H9 (cell line): ENCODE data around the gene CHPF2. TPM values are rescaled to one million over a fixed set of nuclear protein-coding genes. Genes with fewer than 3 reads are reported as not detected.

Source experiments
- DNase-seq: peaks from one replicate; pipeline ENCODE4 v3.0.0-alpha.2; 2017
- H2AFZ ChIP-seq: one replicate; pipeline ENCODE4 v1.6.1; 2013; ENCODE audit warnings: mild to moderate bottlenecking, low read length, control low read depth, moderate library complexity
- H2AK5ac ChIP-seq: 2 replicates; pipeline ENCODE4 v1.6.1; 2013; ENCODE audit warnings: low read length, control low read depth, mixed read lengths; ENCODE audit not compliant: insufficient read length
- H2BK120ac ChIP-seq: one replicate; pipeline ENCODE4 v1.6.1; 2013; ENCODE audit warnings: low read depth, mild to moderate bottlenecking, low read length, control low read depth, inconsistent platforms; ENCODE audit not compliant: poor library complexity, severe bottlenecking
- H2BK12ac ChIP-seq: 2 replicates; pipeline ENCODE4 v1.6.1; 2013; ENCODE audit warnings: low read length, control low read depth, mixed read lengths, low read depth; ENCODE audit not compliant: insufficient read length
- H2BK15ac ChIP-seq: 2 replicates; pipeline ENCODE4 v1.6.1; 2013; ENCODE audit warnings: low read depth, low read length, control low read depth
- H2BK20ac ChIP-seq: one replicate; pipeline ENCODE4 v1.6.1; 2013; ENCODE audit warnings: low read depth, mild to moderate bottlenecking, low read length, control low read depth, inconsistent platforms; ENCODE audit not compliant: poor library complexity, severe bottlenecking
- H2BK5ac ChIP-seq: 2 replicates; pipeline ENCODE4 v1.6.1; 2013; ENCODE audit warnings: low read length, control low read depth, mixed read lengths; ENCODE audit not compliant: insufficient read length
- H3K14ac ChIP-seq: 2 replicates; pipeline ENCODE4 v1.6.1; 2013; ENCODE audit warnings: low read length, control low read depth; ENCODE audit not compliant: insufficient read depth
- H3K18ac ChIP-seq: 2 replicates; pipeline ENCODE4 v1.6.1; 2013; ENCODE audit warnings: low read depth, mild to moderate bottlenecking, mixed read lengths, low read length, control low read depth; ENCODE audit not compliant: insufficient read length
- H3K23ac ChIP-seq: 2 replicates; pipeline ENCODE4 v1.6.1; 2013; ENCODE audit warnings: low read length, control low read depth, mixed read lengths, low read depth; ENCODE audit not compliant: insufficient read length
- H3K23me2 ChIP-seq: 2 replicates; pipeline ENCODE4 v1.6.1; 2013; ENCODE audit warnings: low read depth, mild to moderate bottlenecking, mixed read lengths, low read length, control low read depth; ENCODE audit not compliant: insufficient read length, poor library complexity, severe bottlenecking
- H3K27ac ChIP-seq: 2 replicates; pipeline ENCODE4 v1.5.1; 2013; ENCODE audit warnings: low read length, control low read depth, mixed read lengths, low read depth; ENCODE audit not compliant: insufficient read length
- H3K27me3 ChIP-seq: 2 replicates; pipeline ENCODE4 v1.6.1; 2013; ENCODE audit warnings: low read length, control low read depth, inconsistent platforms; ENCODE audit not compliant: insufficient read depth
- H3K4ac ChIP-seq: 2 replicates; pipeline ENCODE4 v1.6.1; 2013; ENCODE audit warnings: low read depth, mild to moderate bottlenecking, control low read depth, inconsistent platforms, low read length, moderate library complexity
- H3K4me1 ChIP-seq: 2 replicates; pipeline ENCODE4 v1.6.1; 2013; ENCODE audit warnings: low read length, control low read depth, inconsistent platforms; ENCODE audit not compliant: insufficient read depth
- H3K4me2 ChIP-seq: 2 replicates; pipeline ENCODE4 v1.6.1; 2013; ENCODE audit warnings: low read length, control low read depth, mixed read lengths; ENCODE audit not compliant: insufficient read length, insufficient read depth
- H3K56ac ChIP-seq: 2 replicates; pipeline ENCODE4 v1.6.1; 2013; ENCODE audit warnings: low read depth, mild to moderate bottlenecking, mixed read lengths, low read length, control low read depth; ENCODE audit not compliant: insufficient read length
- H3K79me1 ChIP-seq: 2 replicates; pipeline ENCODE4 v1.6.1; 2013; ENCODE audit warnings: low read depth, mild to moderate bottlenecking, moderate library complexity, low read length, control low read depth, inconsistent platforms; ENCODE audit not compliant: insufficient read depth, poor library complexity, severe bottlenecking
- H3K79me2 ChIP-seq: 2 replicates; pipeline ENCODE4 v1.6.1; 2013; ENCODE audit warnings: low read length, control low read depth, inconsistent platforms; ENCODE audit not compliant: insufficient read depth
- H3K9ac ChIP-seq: 2 replicates; pipeline ENCODE4 v1.6.1; 2013; ENCODE audit warnings: low read length, control low read depth, mixed read lengths; ENCODE audit not compliant: insufficient read length; ENCODE audit errors: extremely low read depth
- H3K9me3 ChIP-seq: one replicate; pipeline ENCODE4 v1.6.1; 2013; ENCODE audit warnings: low read depth, low read length, inconsistent platforms; ENCODE audit not compliant: control insufficient read depth
- H3T11ph ChIP-seq: one replicate; pipeline ENCODE4 v1.6.1; 2013; ENCODE audit warnings: mild to moderate bottlenecking, low read length, control low read depth, inconsistent platforms
- H4K20me1 ChIP-seq: one replicate; pipeline ENCODE4 v1.6.1; 2013; ENCODE audit not compliant: control insufficient read depth, insufficient read length, insufficient read depth
- H4K5ac ChIP-seq: 2 replicates; pipeline ENCODE4 v1.6.1; 2013; ENCODE audit warnings: low read depth, mild to moderate bottlenecking, mixed read lengths, low read length, control low read depth; ENCODE audit not compliant: insufficient read length
- H4K8ac ChIP-seq: replicated peaks from 2 replicates; pipeline ENCODE4 v1.6.1; 2013; ENCODE audit warnings: low read length, control low read depth, mixed read lengths, low read depth; ENCODE audit not compliant: insufficient read length
- H4K91ac ChIP-seq: 2 replicates; pipeline ENCODE4 v1.6.1; 2013; ENCODE audit warnings: low read depth, mild to moderate bottlenecking, moderate library complexity, mixed read lengths, low read length, control low read depth; ENCODE audit not compliant: insufficient read length
- H3K27ac Mint-ChIP-seq, 3 experiments: 2 replicates in 2 of 3; 3 replicates in 1 of 3; pipeline ENCODE4 v1.8.0; 2020 to 2021; ENCODE audit warnings: mixed read lengths in 3 of 3, mild to moderate bottlenecking in 1 of 3, moderate library complexity in 1 of 3
- H3K27me3 Mint-ChIP-seq: 2 replicates; pipeline ENCODE4 v1.8.0; 2021; ENCODE audit warnings: low read depth, mild to moderate bottlenecking, moderate library complexity, mixed read lengths
- H3K36me3 Mint-ChIP-seq, 3 experiments: 2 replicates in 2 of 3; 3 replicates in 1 of 3; pipeline ENCODE4 v1.8.0; 2020 to 2021; ENCODE audit warnings: low read depth in 3 of 3, mixed read lengths in 3 of 3; ENCODE audit not compliant: insufficient read depth in 1 of 3
- H3K4me1 Mint-ChIP-seq, 2 experiments: 2 replicates each; pipeline ENCODE4 v1.8.0; 2020; ENCODE audit warnings: mixed read lengths in 2 of 2
- H3K4me3 Mint-ChIP-seq, 2 experiments: 2 replicates in 1 of 2; 3 replicates in 1 of 2; pipeline ENCODE4 v1.8.0; 2020 to 2021; ENCODE audit warnings: mild to moderate bottlenecking in 2 of 2, mixed read lengths in 2 of 2, moderate library complexity in 1 of 2
- H3K9me3 Mint-ChIP-seq, 2 experiments: 2 replicates in 1 of 2; 3 replicates in 1 of 2; pipeline ENCODE4 v1.8.0; 2020; ENCODE audit warnings: mild to moderate bottlenecking in 2 of 2, mixed read lengths in 2 of 2, moderate library complexity in 1 of 2
- WGBS: extraction: QIAGEN DNeasy Blood & Tissue Kit; methylation state at CpG from one replicate; pipeline ENCODE4 v1.1.7; 2013; ENCODE audit warnings: missing lambda C conversion rate, low lambda C conversion rate, mixed read lengths; ENCODE audit not compliant: insufficient read length; ENCODE audit errors: extremely low coverage; 5-methylcytosine and 5-hydroxymethylcytosine counted together
- total RNA-seq: library from RNA; stranded (reverse); gene quantifications from 2 replicates; pipeline ENCODE4 v1.2.1, GENCODE V29; 2021
- TF ChIP-seq, protein P1 (sequence below): fragments of 200-600 bp; sonication (generic); conservative IDR thresholded peaks from 3 replicates; pipeline ENCODE4 v1.8.0; 2021; ENCODE audit warnings: antibody characterized with exemption, mild to moderate bottlenecking

CHPF2 gene
- total RNA-seq, 1 experiment from 2014 or later = 25.7 TPM

- no CpG with 5 or more reads among the region's 8 CpGs for WGBS
- H3K23me2 ChIP-seq = no peaks in the 10 kb centered on the region
Observed at GRCh38 chr7:151260883-151261282, 28.6 kb downstream of the CHPF2 start.

More at GRCh38 chr7:151260883-151261282, 28.6 kb downstream of the CHPF2 start:
- no peak overlapping the region for H2AK5ac ChIP-seq
- H4K20me1 ChIP-seq = no peaks in the 10 kb centered on the region
- H3K56ac ChIP-seq = no peak overlapping the region
- no peak overlapping the region for H4K8ac ChIP-seq
- H3K4me2 ChIP-seq = no peak overlapping the region
- no peak for DNase-seq
- H3K79me1 ChIP-seq = no peaks in the 10 kb centered on the region
- Mint-ChIP-seq H3K4me1 (peaks cover 4 to 15% of the 10 kb centered on the region in 2 experiments), H3K9me3 (no peaks in the 10 kb centered on the region; a peak in 1 of 5 replicates), H3K27me3 (peaks cover 75% of the 10 kb centered on the region), H3K27ac (no peak overlapping the region; a peak in 1 of 7 replicates), H3K36me3 (no peaks in the 10 kb centered on the region; a peak in 1 of 7 replicates), H3K4me3 (no peak overlapping the region)
- no peaks in the 10 kb centered on the region for H3K9me3 ChIP-seq
- no peak overlapping the region for H3K9ac ChIP-seq
- no peak overlapping the region for H2BK12ac ChIP-seq
- H3K27me3 ChIP-seq = no peaks in the 10 kb centered on the region
- no peak overlapping the region for H2BK20ac ChIP-seq
- H2AFZ ChIP-seq = no peak overlapping the region
- H2BK120ac ChIP-seq = no peak overlapping the region
- no peak overlapping the region for H2BK15ac ChIP-seq
- no peak overlapping the region for H3K18ac ChIP-seq
- no peak overlapping the region for H2BK5ac ChIP-seq
- no peaks in the 10 kb centered on the region for H3K4me1 ChIP-seq
- no peak overlapping the region for H3K14ac ChIP-seq
- H3K4ac ChIP-seq = no peak overlapping the region
- TF ChIP-seq, protein P1, sequence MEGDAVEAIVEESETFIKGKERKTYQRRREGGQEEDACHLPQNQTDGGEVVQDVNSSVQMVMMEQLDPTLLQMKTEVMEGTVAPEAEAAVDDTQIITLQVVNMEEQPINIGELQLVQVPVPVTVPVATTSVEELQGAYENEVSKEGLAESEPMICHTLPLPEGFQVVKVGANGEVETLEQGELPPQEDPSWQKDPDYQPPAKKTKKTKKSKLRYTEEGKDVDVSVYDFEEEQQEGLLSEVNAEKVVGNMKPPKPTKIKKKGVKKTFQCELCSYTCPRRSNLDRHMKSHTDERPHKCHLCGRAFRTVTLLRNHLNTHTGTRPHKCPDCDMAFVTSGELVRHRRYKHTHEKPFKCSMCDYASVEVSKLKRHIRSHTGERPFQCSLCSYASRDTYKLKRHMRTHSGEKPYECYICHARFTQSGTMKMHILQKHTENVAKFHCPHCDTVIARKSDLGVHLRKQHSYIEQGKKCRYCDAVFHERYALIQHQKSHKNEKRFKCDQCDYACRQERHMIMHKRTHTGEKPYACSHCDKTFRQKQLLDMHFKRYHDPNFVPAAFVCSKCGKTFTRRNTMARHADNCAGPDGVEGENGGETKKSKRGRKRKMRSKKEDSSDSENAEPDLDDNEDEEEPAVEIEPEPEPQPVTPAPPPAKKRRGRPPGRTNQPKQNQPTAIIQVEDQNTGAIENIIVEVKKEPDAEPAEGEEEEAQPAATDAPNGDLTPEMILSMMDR = no peak
- no peak overlapping the region for H4K5ac ChIP-seq
- H4K91ac ChIP-seq = no peak overlapping the region
- H3K79me2 ChIP-seq = no peaks in the 10 kb centered on the region
- no peak overlapping the region for H3T11ph ChIP-seq
- H3K27ac ChIP-seq = no peak overlapping the region
- H3K23ac ChIP-seq = no peak overlapping the region
